Measurements from ENCODE around the gene ASCL4.

DNA sequence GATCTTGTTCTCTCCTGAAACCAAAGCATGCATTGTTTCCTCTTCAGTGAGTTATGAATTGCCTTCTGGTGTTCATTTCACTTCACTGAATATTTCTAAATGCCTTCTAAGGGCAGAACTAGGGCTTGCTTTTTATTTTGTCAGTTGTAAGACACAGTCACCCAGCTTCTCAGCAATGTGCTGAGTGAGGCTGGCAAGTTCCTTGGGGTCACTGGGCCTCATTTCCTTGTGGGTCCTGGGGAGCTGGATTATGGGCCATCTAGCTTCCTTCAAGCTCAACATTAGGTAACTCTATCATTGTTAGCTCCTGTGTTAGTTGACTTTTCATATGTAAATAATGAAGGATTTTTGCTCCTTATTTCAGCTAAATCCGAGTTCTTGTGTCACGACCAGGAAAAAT, 13.8 kb downstream of the ASCL4 start:
- no peak for TF ChIP-seq POLR2AphosphoS5 (IDR thresholded peaks at IDR 0.05; ENCODE audit: low read depth, low read length)
- no peak for TF ChIP-seq RFX5 (IDR thresholded peaks at IDR 0.05; ENCODE audit: borderline replicate concordance, low read depth, low read length)
- TF ChIP-seq, protein P1, sequence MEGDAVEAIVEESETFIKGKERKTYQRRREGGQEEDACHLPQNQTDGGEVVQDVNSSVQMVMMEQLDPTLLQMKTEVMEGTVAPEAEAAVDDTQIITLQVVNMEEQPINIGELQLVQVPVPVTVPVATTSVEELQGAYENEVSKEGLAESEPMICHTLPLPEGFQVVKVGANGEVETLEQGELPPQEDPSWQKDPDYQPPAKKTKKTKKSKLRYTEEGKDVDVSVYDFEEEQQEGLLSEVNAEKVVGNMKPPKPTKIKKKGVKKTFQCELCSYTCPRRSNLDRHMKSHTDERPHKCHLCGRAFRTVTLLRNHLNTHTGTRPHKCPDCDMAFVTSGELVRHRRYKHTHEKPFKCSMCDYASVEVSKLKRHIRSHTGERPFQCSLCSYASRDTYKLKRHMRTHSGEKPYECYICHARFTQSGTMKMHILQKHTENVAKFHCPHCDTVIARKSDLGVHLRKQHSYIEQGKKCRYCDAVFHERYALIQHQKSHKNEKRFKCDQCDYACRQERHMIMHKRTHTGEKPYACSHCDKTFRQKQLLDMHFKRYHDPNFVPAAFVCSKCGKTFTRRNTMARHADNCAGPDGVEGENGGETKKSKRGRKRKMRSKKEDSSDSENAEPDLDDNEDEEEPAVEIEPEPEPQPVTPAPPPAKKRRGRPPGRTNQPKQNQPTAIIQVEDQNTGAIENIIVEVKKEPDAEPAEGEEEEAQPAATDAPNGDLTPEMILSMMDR (IDR thresholded peaks at IDR 0.05; ENCODE audit: control extremely low read depth in 1 of 3, insufficient read depth in 1 of 3, low read depth in 1 of 3, low read length in 3 of 3): no peak
- no peak for TF ChIP-seq RBBP5 (IDR thresholded peaks at IDR 0.05; ENCODE audit: borderline replicate concordance, low read depth, low read length)
- no peak for TF ChIP-seq KDM1A (IDR thresholded peaks at IDR 0.05; ENCODE audit: borderline replicate concordance, low read length)
- no peak for TF ChIP-seq CHD1 (IDR thresholded peaks at IDR 0.05; ENCODE audit: low read depth, low read length)
- TF ChIP-seq MAX (IDR thresholded peaks at IDR 0.05): no peak
- TF ChIP-seq GABPA (IDR thresholded peaks at IDR 0.05; ENCODE audit: borderline replicate concordance, insufficient read depth, low read length): no peak
- TF ChIP-seq EP300 (IDR thresholded peaks at IDR 0.05; ENCODE audit: borderline replicate concordance in 1 of 2, low read depth in 2 of 2, low read length in 2 of 2): no peak
- TF ChIP-seq ATF3 (IDR thresholded peaks at IDR 0.05; ENCODE audit: insufficient read depth, low read depth, low read length): no peak
- TF ChIP-seq SRF (IDR thresholded peaks at IDR 0.05; ENCODE audit: low read depth, low read length): no peak
- no peak for TF ChIP-seq TEAD4 (IDR thresholded peaks at IDR 0.05; ENCODE audit: low read depth, low read length)

All from H1 (cell line).